ENCODE results near the gene DNMT3A. TPM values are rescaled to one million over a fixed set of nuclear protein-coding genes. Genes with fewer than 3 reads are reported as not detected.
A peak's percentile ranks its signal among the peaks of the same experiment; 100 is the strongest.

The DNMT3A gene
- total and polyA plus RNA-seq, 2 experiments from 2014 or later = 47.2 to 80.4 TPM

DNA sequence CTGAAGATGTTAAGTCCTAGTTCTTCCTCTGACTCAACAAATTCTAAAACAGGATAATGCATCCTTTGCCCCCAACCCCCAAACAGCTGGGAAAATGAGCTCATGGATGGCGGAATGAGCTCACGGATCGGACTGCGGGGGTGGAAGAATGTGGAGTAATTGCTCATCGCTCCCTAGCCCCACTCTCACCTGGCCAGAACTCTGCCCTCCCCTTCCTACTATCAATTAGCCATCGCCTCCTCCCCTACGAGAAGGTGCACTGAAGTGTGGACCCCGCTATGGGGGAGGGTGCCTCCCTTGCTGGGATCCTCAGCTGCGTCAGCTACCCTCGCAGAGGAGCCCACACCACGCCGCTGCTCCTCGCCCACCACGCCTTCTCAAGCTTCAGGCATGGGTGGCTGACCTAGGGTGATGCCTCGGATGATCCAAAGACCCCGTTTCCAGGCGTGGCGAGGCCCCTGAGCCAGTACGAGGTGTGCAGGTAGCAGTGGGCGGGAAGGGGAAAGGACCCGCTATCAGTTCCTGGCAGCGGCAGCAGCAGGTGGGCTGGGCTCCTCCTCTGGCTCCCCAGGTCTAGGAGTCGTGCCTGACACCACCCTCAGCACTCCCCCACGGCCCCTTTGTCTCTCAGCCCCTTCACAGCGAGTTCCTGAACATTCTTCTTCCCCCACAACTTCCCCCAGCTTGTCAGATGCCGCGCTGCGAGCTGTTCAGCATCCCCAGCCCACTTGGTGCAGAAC is 91.2 kb downstream of the DNMT3A start:
- TF ChIP-seq, protein P1, sequence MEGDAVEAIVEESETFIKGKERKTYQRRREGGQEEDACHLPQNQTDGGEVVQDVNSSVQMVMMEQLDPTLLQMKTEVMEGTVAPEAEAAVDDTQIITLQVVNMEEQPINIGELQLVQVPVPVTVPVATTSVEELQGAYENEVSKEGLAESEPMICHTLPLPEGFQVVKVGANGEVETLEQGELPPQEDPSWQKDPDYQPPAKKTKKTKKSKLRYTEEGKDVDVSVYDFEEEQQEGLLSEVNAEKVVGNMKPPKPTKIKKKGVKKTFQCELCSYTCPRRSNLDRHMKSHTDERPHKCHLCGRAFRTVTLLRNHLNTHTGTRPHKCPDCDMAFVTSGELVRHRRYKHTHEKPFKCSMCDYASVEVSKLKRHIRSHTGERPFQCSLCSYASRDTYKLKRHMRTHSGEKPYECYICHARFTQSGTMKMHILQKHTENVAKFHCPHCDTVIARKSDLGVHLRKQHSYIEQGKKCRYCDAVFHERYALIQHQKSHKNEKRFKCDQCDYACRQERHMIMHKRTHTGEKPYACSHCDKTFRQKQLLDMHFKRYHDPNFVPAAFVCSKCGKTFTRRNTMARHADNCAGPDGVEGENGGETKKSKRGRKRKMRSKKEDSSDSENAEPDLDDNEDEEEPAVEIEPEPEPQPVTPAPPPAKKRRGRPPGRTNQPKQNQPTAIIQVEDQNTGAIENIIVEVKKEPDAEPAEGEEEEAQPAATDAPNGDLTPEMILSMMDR (conservative IDR thresholded peaks at IDR 0.05; ENCODE audit: low read depth in 2 of 2) = no peak
- TF ChIP-seq EZH2phosphoT487 (IDR thresholded peaks at IDR 0.05; ENCODE audit: unreplicated experiment) (no peak), ZNF114 (CRISPR knock-in tag; IDR thresholded peaks at IDR 0.05) (no peak), CREB1 (CRISPR knock-in tag; IDR thresholded peaks at IDR 0.05; ENCODE audit: low read depth) (peak; percentile 68), POLR2AphosphoS5 (IDR thresholded peaks at IDR 0.05; ENCODE audit: low read depth) (no peak; the same call in 1 of the 2 replicates), STAT1 (IDR thresholded peaks at IDR 0.05; ENCODE audit: unreplicated experiment) (no peak), EZH2 (IDR thresholded peaks at IDR 0.05; ENCODE audit: low read depth, unreplicated experiment) (no peak), ZNF331 (CRISPR knock-in tag; IDR thresholded peaks at IDR 0.05; ENCODE audit: low read depth) (no peak), JUNB (IDR thresholded peaks at IDR 0.05; ENCODE audit: unreplicated experiment) (no peak), NANOG (IDR thresholded peaks at IDR 0.05; ENCODE audit: borderline replicate concordance) (no peak)
- TF ChIP-seq, protein P2, sequence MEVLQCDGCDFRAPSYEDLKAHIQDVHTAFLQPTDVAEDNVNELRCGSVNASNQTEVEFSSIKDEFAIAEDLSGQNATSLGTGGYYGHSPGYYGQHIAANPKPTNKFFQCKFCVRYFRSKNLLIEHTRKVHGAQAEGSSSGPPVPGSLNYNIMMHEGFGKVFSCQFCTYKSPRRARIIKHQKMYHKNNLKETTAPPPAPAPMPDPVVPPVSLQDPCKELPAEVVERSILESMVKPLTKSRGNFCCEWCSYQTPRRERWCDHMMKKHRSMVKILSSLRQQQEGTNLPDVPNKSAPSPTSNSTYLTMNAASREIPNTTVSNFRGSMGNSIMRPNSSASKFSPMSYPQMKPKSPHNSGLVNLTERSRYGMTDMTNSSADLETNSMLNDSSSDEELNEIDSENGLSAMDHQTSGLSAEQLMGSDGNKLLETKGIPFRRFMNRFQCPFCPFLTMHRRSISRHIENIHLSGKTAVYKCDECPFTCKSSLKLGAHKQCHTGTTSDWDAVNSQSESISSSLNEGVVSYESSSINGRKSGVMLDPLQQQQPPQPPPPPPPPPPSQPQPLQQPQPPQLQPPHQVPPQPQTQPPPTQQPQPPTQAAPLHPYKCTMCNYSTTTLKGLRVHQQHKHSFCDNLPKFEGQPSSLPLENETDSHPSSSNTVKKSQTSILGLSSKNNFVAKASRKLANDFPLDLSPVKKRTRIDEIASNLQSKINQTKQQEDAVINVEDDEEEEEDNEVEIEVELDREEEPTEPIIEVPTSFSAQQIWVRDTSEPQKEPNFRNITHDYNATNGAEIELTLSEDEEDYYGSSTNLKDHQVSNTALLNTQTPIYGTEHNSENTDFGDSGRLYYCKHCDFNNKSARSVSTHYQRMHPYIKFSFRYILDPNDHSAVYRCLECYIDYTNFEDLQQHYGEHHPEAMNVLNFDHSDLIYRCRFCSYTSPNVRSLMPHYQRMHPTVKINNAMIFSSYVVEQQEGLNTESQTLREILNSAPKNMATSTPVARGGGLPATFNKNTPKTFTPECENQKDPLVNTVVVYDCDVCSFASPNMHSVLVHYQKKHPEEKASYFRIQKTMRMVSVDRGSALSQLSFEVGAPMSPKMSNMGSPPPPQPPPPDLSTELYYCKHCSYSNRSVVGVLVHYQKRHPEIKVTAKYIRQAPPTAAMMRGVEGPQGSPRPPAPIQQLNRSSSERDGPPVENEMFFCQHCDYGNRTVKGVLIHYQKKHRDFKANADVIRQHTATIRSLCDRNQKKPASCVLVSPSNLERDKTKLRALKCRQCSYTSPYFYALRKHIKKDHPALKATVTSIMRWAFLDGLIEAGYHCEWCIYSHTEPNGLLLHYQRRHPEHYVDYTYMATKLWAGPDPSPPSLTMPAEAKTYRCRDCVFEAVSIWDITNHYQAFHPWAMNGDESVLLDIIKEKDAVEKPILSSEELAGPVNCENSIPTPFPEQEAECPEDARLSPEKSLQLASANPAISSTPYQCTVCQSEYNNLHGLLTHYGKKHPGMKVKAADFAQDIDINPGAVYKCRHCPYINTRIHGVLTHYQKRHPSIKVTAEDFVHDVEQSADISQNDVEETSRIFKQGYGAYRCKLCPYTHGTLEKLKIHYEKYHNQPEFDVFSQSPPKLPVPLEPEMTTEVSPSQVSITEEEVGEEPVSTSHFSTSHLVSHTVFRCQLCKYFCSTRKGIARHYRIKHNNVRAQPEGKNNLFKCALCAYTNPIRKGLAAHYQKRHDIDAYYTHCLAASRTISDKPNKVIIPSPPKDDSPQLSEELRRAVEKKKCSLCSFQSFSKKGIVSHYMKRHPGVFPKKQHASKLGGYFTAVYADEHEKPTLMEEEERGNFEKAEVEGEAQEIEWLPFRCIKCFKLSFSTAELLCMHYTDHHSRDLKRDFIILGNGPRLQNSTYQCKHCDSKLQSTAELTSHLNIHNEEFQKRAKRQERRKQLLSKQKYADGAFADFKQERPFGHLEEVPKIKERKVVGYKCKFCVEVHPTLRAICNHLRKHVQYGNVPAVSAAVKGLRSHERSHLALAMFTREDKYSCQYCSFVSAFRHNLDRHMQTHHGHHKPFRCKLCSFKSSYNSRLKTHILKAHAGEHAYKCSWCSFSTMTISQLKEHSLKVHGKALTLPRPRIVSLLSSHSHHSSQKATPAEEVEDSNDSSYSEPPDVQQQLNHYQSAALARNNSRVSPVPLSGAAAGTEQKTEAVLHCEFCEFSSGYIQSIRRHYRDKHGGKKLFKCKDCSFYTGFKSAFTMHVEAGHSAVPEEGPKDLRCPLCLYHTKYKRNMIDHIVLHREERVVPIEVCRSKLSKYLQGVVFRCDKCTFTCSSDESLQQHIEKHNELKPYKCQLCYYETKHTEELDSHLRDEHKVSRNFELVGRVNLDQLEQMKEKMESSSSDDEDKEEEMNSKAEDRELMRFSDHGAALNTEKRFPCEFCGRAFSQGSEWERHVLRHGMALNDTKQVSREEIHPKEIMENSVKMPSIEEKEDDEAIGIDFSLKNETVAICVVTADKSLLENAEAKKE (CRISPR knock-in tag; IDR thresholded peaks at IDR 0.05) = no peak
- TF ChIP-seq, protein P3, sequence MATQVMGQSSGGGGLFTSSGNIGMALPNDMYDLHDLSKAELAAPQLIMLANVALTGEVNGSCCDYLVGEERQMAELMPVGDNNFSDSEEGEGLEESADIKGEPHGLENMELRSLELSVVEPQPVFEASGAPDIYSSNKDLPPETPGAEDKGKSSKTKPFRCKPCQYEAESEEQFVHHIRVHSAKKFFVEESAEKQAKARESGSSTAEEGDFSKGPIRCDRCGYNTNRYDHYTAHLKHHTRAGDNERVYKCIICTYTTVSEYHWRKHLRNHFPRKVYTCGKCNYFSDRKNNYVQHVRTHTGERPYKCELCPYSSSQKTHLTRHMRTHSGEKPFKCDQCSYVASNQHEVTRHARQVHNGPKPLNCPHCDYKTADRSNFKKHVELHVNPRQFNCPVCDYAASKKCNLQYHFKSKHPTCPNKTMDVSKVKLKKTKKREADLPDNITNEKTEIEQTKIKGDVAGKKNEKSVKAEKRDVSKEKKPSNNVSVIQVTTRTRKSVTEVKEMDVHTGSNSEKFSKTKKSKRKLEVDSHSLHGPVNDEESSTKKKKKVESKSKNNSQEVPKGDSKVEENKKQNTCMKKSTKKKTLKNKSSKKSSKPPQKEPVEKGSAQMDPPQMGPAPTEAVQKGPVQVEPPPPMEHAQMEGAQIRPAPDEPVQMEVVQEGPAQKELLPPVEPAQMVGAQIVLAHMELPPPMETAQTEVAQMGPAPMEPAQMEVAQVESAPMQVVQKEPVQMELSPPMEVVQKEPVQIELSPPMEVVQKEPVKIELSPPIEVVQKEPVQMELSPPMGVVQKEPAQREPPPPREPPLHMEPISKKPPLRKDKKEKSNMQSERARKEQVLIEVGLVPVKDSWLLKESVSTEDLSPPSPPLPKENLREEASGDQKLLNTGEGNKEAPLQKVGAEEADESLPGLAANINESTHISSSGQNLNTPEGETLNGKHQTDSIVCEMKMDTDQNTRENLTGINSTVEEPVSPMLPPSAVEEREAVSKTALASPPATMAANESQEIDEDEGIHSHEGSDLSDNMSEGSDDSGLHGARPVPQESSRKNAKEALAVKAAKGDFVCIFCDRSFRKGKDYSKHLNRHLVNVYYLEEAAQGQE (IDR thresholded peaks at IDR 0.05; ENCODE audit: unreplicated experiment) = peak; percentile 12
- TF ChIP-seq, protein P4, sequence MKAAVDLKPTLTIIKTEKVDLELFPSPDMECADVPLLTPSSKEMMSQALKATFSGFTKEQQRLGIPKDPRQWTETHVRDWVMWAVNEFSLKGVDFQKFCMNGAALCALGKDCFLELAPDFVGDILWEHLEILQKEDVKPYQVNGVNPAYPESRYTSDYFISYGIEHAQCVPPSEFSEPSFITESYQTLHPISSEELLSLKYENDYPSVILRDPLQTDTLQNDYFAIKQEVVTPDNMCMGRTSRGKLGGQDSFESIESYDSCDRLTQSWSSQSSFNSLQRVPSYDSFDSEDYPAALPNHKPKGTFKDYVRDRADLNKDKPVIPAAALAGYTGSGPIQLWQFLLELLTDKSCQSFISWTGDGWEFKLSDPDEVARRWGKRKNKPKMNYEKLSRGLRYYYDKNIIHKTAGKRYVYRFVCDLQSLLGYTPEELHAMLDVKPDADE (IDR thresholded peaks at IDR 0.05) = no peak
- H3K27ac ChIP-seq (ENCODE audit: low read depth) = 0 out of 2 replicates have a peak overlapping the region, but pooled peaks have one; percentile 81
- Mint-ChIP-seq H3K9me3 (peaks cover 10% of the 10 kb centered on the region; the same call in 2 of the 3 replicates), H3K4me1 (peaks cover 45% of the 10 kb centered on the region), H3K27ac (peak overlapping the region; percentile 54), H3K4me3 (peak overlapping the region; percentile 94), H3K27me3 (ENCODE audit: insufficient read depth, low read depth, poor library complexity) (peaks cover 14% of the 10 kb centered on the region), H3K36me3 (ENCODE audit: low read depth) (peaks cover 77% of the 10 kb centered on the region)
- peak overlapping the region; percentile 97 for H3K4me2 ChIP-seq
- H3K79me2 ChIP-seq (replicated peaks; ENCODE audit: insufficient read depth) = peaks cover 53% of the 10 kb centered on the region
- DNase-seq (ENCODE audit: low spot score) (peak; percentile 62), ATAC-seq (peak; percentile 12)
- H2AFZ ChIP-seq = no peak overlapping the region
- no peaks in the 10 kb centered on the region for H3K9me2 ChIP-seq (ENCODE audit: insufficient read depth)
- H4K20me1 ChIP-seq (replicated peaks; ENCODE audit: insufficient read depth) = peaks cover 31% of the 10 kb centered on the region
- peaks cover 34% of the 10 kb centered on the region for H3K4me1 ChIP-seq (ENCODE audit: insufficient read depth)
- H3F3A ChIP-seq (replicated peaks; ENCODE audit: low read depth) = peaks cover 11% of the 10 kb centered on the region
- H3K27me3 ChIP-seq (ENCODE audit: insufficient read depth) = no peaks in the 10 kb centered on the region
- H3K36me3 ChIP-seq (ENCODE audit: insufficient read depth) = peaks cover 10% of the 10 kb centered on the region; the same call in 1 of the 2 replicates
- H3K4me3 ChIP-seq = peak overlapping the region; percentile 95

All from GM23338 (cell line).